ENCODE measurements around the gene C11orf54. TPM values are rescaled to one million over a fixed set of nuclear protein-coding genes. Genes with fewer than 3 reads are reported as not detected.

The C11orf54 gene
- total RNA-seq, 1 donor = 17.7 TPM

- H4K20me1 ChIP-seq (ENCODE audit: insufficient read depth, low read length) = no peaks in the 10 kb centered on the region
- no peak overlapping the region for H3K4me3 ChIP-seq (ENCODE audit: insufficient read depth, low read length)
- TF ChIP-seq CTCF (IDR thresholded peaks at IDR 0.05; ENCODE audit: extremely low read depth, low read depth, low read length) = no peak
- H3K4me1 ChIP-seq (ENCODE audit: insufficient read depth, low read length) = peaks cover 5% of the 10 kb centered on the region
- no peaks in the 10 kb centered on the region for H3K9me3 ChIP-seq (ENCODE audit: low read depth, low read length)
- peaks cover 15% of the 10 kb centered on the region for H3K79me2 ChIP-seq (ENCODE audit: insufficient read depth, low read length)
- H3K27ac ChIP-seq (ENCODE audit: low read depth, low read length) = no peak overlapping the region
- H2AFZ ChIP-seq (ENCODE audit: low read length) = no peak overlapping the region
- H3K4me2 ChIP-seq (ENCODE audit: insufficient read depth, low read length) = no peak overlapping the region
- H3K27me3 ChIP-seq (ENCODE audit: insufficient read depth, low read length) = no peaks in the 10 kb centered on the region
- DNase-seq (ENCODE audit: insufficient read length, low spot score, missing footprints) = no peak
- H3K36me3 ChIP-seq (ENCODE audit: insufficient read depth, low read length) = no peaks in the 10 kb centered on the region
Observed at GRCh38 chr11:93747122-93747521, 5.7 kb downstream of the C11orf54 start.

- TF ChIP-seq CTCF (IDR thresholded peaks at IDR 0.05; ENCODE audit: extremely low read depth, low read depth, low read length) = no peak
- Histone ChIP-seq H3K27me3 (ENCODE audit: insufficient read depth, low read length) (no peaks in the 10 kb centered on the region), H4K20me1 (ENCODE audit: insufficient read depth, low read length) (no peaks in the 10 kb centered on the region), H3K27ac (ENCODE audit: low read depth, low read length) (no peak overlapping the region), H3K36me3 (ENCODE audit: insufficient read depth, low read length) (peaks cover 6% of the 10 kb centered on the region), H2AFZ (ENCODE audit: low read length) (no peak overlapping the region), H3K4me1 (ENCODE audit: insufficient read depth, low read length) (no peaks in the 10 kb centered on the region), H3K79me2 (ENCODE audit: insufficient read depth, low read length) (no peaks in the 10 kb centered on the region), H3K9me3 (ENCODE audit: low read depth, low read length) (no peaks in the 10 kb centered on the region), H3K4me2 (ENCODE audit: insufficient read depth, low read length) (no peak overlapping the region), H3K4me3 (ENCODE audit: insufficient read depth, low read length) (no peak overlapping the region)
- no peak for DNase-seq (ENCODE audit: insufficient read length, low spot score, missing footprints)
Observed at GRCh38 chr11:93751001-93751400, 9.5 kb downstream of the C11orf54 start.

- Histone ChIP-seq H3K4me3 (ENCODE audit: insufficient read depth, low read length) (no peak overlapping the region), H3K4me1 (ENCODE audit: insufficient read depth, low read length) (no peaks in the 10 kb centered on the region), H3K27me3 (ENCODE audit: insufficient read depth, low read length) (no peaks in the 10 kb centered on the region), H3K36me3 (ENCODE audit: insufficient read depth, low read length) (peaks cover 17% of the 10 kb centered on the region), H3K9me3 (ENCODE audit: low read depth, low read length) (no peaks in the 10 kb centered on the region), H2AFZ (ENCODE audit: low read length) (no peak overlapping the region), H4K20me1 (ENCODE audit: insufficient read depth, low read length) (no peaks in the 10 kb centered on the region), H3K4me2 (ENCODE audit: insufficient read depth, low read length) (no peak overlapping the region), H3K79me2 (ENCODE audit: insufficient read depth, low read length) (no peaks in the 10 kb centered on the region), H3K27ac (ENCODE audit: low read depth, low read length) (no peak overlapping the region)
- no peak for TF ChIP-seq CTCF (IDR thresholded peaks at IDR 0.05; ENCODE audit: extremely low read depth, low read depth, low read length)
- DNase-seq (ENCODE audit: insufficient read length, low spot score, missing footprints) = no peak
Observed at GRCh38 chr11:93753241-93753640, 11.8 kb downstream of the C11orf54 start.

- no peak for DNase-seq (ENCODE audit: insufficient read length, low spot score, missing footprints)
- Histone ChIP-seq H3K9me3 (ENCODE audit: low read depth, low read length) (no peaks in the 10 kb centered on the region), H3K4me2 (ENCODE audit: insufficient read depth, low read length) (no peak overlapping the region), H3K79me2 (ENCODE audit: insufficient read depth, low read length) (no peaks in the 10 kb centered on the region), H3K27me3 (ENCODE audit: insufficient read depth, low read length) (no peaks in the 10 kb centered on the region), H3K4me3 (ENCODE audit: insufficient read depth, low read length) (no peak overlapping the region), H4K20me1 (ENCODE audit: insufficient read depth, low read length) (no peaks in the 10 kb centered on the region), H3K36me3 (ENCODE audit: insufficient read depth, low read length) (peaks cover 29% of the 10 kb centered on the region), H3K27ac (ENCODE audit: low read depth, low read length) (no peak overlapping the region), H2AFZ (ENCODE audit: low read length) (no peak overlapping the region), H3K4me1 (ENCODE audit: insufficient read depth, low read length) (no peaks in the 10 kb centered on the region)
- no peak for TF ChIP-seq CTCF (IDR thresholded peaks at IDR 0.05; ENCODE audit: extremely low read depth, low read depth, low read length)
Observed at GRCh38 chr11:93756748-93757147, 15.3 kb downstream of the C11orf54 start.
